Heart left ventricle (tissue), 16 donors: Measurements from ENCODE around the gene ZNF350. TPM values are rescaled to one million over a fixed set of nuclear protein-coding genes. Genes with fewer than 3 reads are reported as not detected.
"Not testable (repeated sequence)": the region's sequence is repeated elsewhere in the genome, so short reads cannot be mapped to it uniquely, and the experiment has no call there.

ENCODE experiments used
- ATAC-seq, 4 donors: fragments of 200-7000 bp; cut with Tn5 transposase; one replicate each; pipeline ENCODE4 v1.9.1; 2020 to 2022; ENCODE audit warnings: moderate library complexity in 4 of 4, mild to moderate bottlenecking in 3 of 4, moderate number of reproducible peaks in 1 of 4
- DNase-seq, 5 donors: peaks; one replicate each; pipeline ENCODE4 v3.0.0-alpha.2; 2020
- H3K27ac ChIP-seq, 12 donors: fragments of 200-600 bp; sonication (generic) in 4 of 12; one replicate each; pipeline versions ENCODE4 v1.5.0 to v1.8.0; 2016 to 2022; ENCODE audit warnings: mild to moderate bottlenecking in 2 of 12
- H3K27me3 ChIP-seq, 9 donors: fragments of 200-600 bp; sonication (generic) in 2 of 9; one replicate each; pipeline versions ENCODE4 v1.5.1 to v1.8.0; 2016 to 2022; ENCODE audit warnings: mild to moderate bottlenecking in 3 of 9
- H3K36me3 ChIP-seq, 9 donors: fragments of 200-600 bp; sonication (generic) in 2 of 9; one replicate each; pipeline versions ENCODE4 v1.5.0 to v1.8.0; 2018 to 2022; ENCODE audit warnings: mild to moderate bottlenecking in 2 of 9
- H3K4me1 ChIP-seq, 12 donors: fragments of 200-600 bp; sonication (generic) in 4 of 12; one replicate each; pipeline versions ENCODE4 v1.5.0 to v1.8.0; 2016 to 2022; ENCODE audit warnings: mild to moderate bottlenecking in 3 of 12
- H3K4me3 ChIP-seq, 12 donors: fragments of 200-600 bp; sonication (generic) in 4 of 12; one replicate each; pipeline versions ENCODE4 v1.5.0 to v1.8.0; 2017 to 2022; ENCODE audit warnings: mild to moderate bottlenecking in 9 of 12, moderate library complexity in 4 of 12
- H3K9me3 ChIP-seq, 12 donors: fragments of 200-600 bp; sonication (generic) in 4 of 12; one replicate each; pipeline versions ENCODE4 v1.5.0 to v1.8.0; 2016 to 2022; ENCODE audit warnings: mild to moderate bottlenecking in 1 of 12
- CTCF ChIP-seq, 12 donors: fragments of 200-600 bp; sonication (generic) in 4 of 12; IDR thresholded peaks; one replicate each; pipeline versions ENCODE4 v1.5.0 to v1.8.0; 2018 to 2022; ENCODE audit warnings: antibody characterized with exemption in 12 of 12, mild to moderate bottlenecking in 5 of 12
- POLR2A ChIP-seq, 2 donors: fragments of 450-650 bp; IDR thresholded peaks; one replicate each; pipeline ENCODE4 v1.6.1; 2017; ENCODE audit warnings: antibody characterized with exemption in 2 of 2, mild to moderate bottlenecking in 2 of 2, moderate library complexity in 2 of 2
- WGBS, 4 donors: extraction: QIAGEN DNeasy Blood & Tissue Kit in 2 of 4; methylation state at CpG; one replicate each; pipeline versions ENCODE4 v1.1.5 to v1.1.7; 2013 to 2018; 5-methylcytosine and 5-hydroxymethylcytosine counted together
- intact Hi-C, 10 donors: fragments of 100-400 bp; cut with DNase I; formaldehyde crosslinking; loops; one replicate each; pipeline versions ENCODE4 v1.11.1 to v1.14.2; 2022
- polyA plus RNA-seq, 2 donors: library from polyadenylated mRNA; stranded (reverse); fragments of 200-250 nt; gene quantifications; one replicate each; pipeline ENCODE4 v1.2.3, GENCODE V29; 2013
- total RNA-seq, 9 donors: library from RNA; depleted of rRNA in 2 of 9; stranded (reverse); fragments of >200 nt in 2 of 9; fragmentation: NEBNext Ultra II Directional in 3 of 9; extraction: Animal tissue kit (Norgen Biotek cat#: 25700) in 3 of 9; gene quantifications; one replicate each; pipeline versions ENCODE4 v1.1.0 to v1.2.4, GENCODE V29; 2016 to 2023
- donor health status: ischemic (EF 13 %, LVEDD 7.1; RV severe dilation, severe dysfunction).
- donor health status: healthy with polysubstance abuse.
- donor health status: DM: no; HTN: yes; CAD: no.
- donor health status: DM: no; HTN: no; CAD: no.
- donor health status: ischemic (EF 25% LVEDD 6.9; RV normal size, moderate dysfunction).
- donor health status: ischemic (EF 25% LVEDD 5.7; RV mildly dilated, moderate dysfunction).
- donor health status: healthy.
- donor health status: DM: yes; HTN: yes; CAD: no.
- donor health status: ischemic (EF 35%, LVEDD 5.7; RV mildly dilated, moderate dysfunction).
- donor health status: nonischemic (EF 11% LVEDD 7.7; RV severe dilation, severe dysfunction).
- donor health status: DM: yes; HTN: yes; CAD: no.
- donor health status: PGD.
- donor health status: ischemic (EF 29% LVEDD 5.4; RV normal size, mild dysfunction).
- donor health status: nonischemic (EF 23%, LVEDD 6.1; RV moderate dilation, normal function).

ZNF350 gene
- total and polyA plus RNA-seq, 11 donors = 3.4 to 10.7 (median 6.9) TPM

GRCh38 chr19:52028027-52028779 lies 41.6 kb upstream of the ZNF350 start, which contains the start of gene ZNF614:
TSS of gene ZNF614 (minus strand) at chr19:52028379. CDS start at chr19:52025745, 2,634 bp downstream.
- Histone ChIP-seq H3K27ac (peak within 1 kb of the TSS; percentile 85 to 98 (median 92)), H3K9me3 (peaks cover 0 to 62% (median 25%) of the 10 kb centered on the region in 12 donors)
- intact Hi-C loops = loop anchor here in 3 of 10 donors (1.0 to 2.0 kb wide), 4 partner anchors 19 to 21 kb away; partner anchors contain the start of genes ZNF615 (in 2 of the 3) and ZNF432 (in 1 of the 3)

DNA sequence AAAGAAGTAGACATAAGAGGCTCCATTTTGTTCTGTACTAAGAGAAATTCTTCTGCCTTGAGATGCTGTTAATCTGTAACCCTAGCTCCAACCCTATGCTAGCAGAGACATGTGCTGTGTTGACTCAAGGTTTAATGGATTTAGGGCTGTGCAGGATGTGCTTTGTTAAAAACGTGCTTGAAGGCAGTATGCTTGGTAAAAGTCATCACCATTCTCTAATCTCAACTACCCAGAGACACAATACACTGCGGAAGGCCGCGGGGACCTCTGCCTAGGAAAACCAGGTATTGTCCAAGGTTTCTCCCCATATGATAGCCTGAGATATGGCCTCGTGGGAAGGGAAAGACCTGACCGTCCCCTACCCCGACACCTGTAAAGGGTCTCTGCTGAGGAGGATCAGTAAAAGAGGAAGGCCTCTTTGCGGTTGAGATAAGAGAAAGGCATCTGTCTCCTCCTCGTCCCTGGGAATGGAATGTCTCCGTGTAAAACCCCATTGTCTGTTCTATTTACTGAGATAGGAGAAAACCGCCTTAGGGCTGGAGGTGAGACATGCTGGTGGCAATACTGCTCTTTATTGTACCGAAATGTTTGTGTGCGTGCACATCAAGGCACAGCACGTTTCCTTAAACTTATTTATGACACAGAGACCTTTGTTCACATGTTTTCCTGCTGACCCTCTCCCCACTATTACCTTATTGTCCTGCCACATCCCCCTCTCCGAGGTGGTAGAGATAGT lies 39.8 kb upstream of the ZNF350 start:
- ATAC-seq, H3K27me3 ChIP-seq, intact Hi-C loops, DNase-seq, H3K27ac ChIP-seq: not testable (repeated sequence)
- WGBS, 4 donors = 82 to 87% (median 85%) methylated on average over 15 of the region's 15 CpGs
- Histone ChIP-seq H3K4me1 (peaks cover 0 to 20% (median 13%) of the 10 kb centered on the region in 12 donors), H3K9me3 (peaks cover 0 to 62% (median 10%) of the 10 kb centered on the region in 12 donors), H3K36me3 (peaks cover 0 to 55% (median 43%) of the 10 kb centered on the region in 9 donors), H3K4me3 (peak overlapping the region in 1 of 12 donors; percentile 92)

More at GRCh38 chr19:52028027-52028779, 41.6 kb upstream of the ZNF350 start, which contains the start of gene ZNF614:
- DNase-seq = peak; percentile 88 to 92 (median 90)
- no peak for TF ChIP-seq CTCF (IDR thresholded peaks at IDR 0.05)
- TF ChIP-seq POLR2A (IDR thresholded peaks at IDR 0.05) = peak in 1 of 2 donors; percentile 40
- H3K4me3 ChIP-seq = peak within 1 kb of the TSS; percentile 67 to 92 (median 78)
- H3K4me1 ChIP-seq = peaks cover 0 to 20% (median 13%) of the 10 kb centered on the region in 12 donors
- peak; percentile 96 to 99 (median 98) for ATAC-seq
- H3K27me3 ChIP-seq = no peaks in the 10 kb centered on the region
- WGBS, 4 donors = 0 to 1% (median 0%) methylated on average over 30 to 53 of the region's 53 CpGs
- peaks cover 0 to 51% (median 28%) of the 10 kb centered on the region in 9 donors for H3K36me3 ChIP-seq

DNA sequence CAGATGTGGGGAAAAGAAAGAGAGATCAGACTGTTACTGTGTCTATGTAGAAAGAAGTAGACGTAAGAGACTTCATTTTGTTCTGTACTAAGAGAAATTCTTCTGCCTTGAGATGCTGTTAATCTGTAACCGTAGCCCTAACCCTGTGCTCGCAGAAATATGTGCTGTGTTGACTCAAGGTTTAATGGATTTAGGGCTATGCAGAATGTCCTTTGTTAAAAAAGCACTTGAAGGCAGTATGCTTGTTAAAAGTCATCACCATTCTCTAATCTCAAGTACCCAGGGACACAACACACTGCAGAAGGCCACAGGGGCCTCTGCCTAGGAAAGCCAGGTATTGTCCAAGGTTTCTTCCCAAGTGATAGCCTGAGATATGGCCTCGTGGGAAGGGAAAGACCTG lies 37.8 kb upstream of the ZNF350 start:
- H3K27ac ChIP-seq, H3K4me3 ChIP-seq, DNase-seq, intact Hi-C loops, ATAC-seq, H3K27me3 ChIP-seq: not testable (repeated sequence)
- Histone ChIP-seq H3K4me1 (peaks cover 0 to 22% (median 13%) of the 10 kb centered on the region in 12 donors), H3K36me3 (peaks cover 3 to 72% (median 61%) of the 10 kb centered on the region in 9 donors), H3K9me3 (peaks cover 0 to 64% (median 17%) of the 10 kb centered on the region in 12 donors)
- WGBS, 4 donors = 88 to 96% (median 95%) methylated on average over 4 of the region's 4 CpGs

- no peak overlapping the region for H3K4me3 ChIP-seq
- DNase-seq (no peak), ATAC-seq (no peak)
- peaks cover 5 to 95% (median 83%) of the 10 kb centered on the region in 9 donors for H3K36me3 ChIP-seq
- peaks cover 0 to 87% (median 25%) of the 10 kb centered on the region in 12 donors for H3K9me3 ChIP-seq
- H3K4me1 ChIP-seq = peaks cover 0 to 11% (median 5%) of the 10 kb centered on the region in 12 donors
- no peak for TF ChIP-seq CTCF (IDR thresholded peaks at IDR 0.05)
- no peak for TF ChIP-seq POLR2A (IDR thresholded peaks at IDR 0.05)
- intact Hi-C loops = no loop called here
- WGBS, 4 donors = 95 to 99% (median 99%) methylated on average over 15 of the region's 15 CpGs
- H3K27ac ChIP-seq = no peak overlapping the region
- H3K27me3 ChIP-seq = no peaks in the 10 kb centered on the region
Measured at GRCh38 chr19:52022193-52022592, 35.6 kb upstream of the ZNF350 start.
